Liver (tissue), 9 donors: ENCODE measurements around the gene ZDHHC21. TPM values are rescaled to one million over a fixed set of nuclear protein-coding genes. Genes with fewer than 3 reads are reported as not detected.
A peak's percentile ranks its signal among the peaks of the same experiment; 100 is the strongest.

Experiments
- DNase-seq: peaks from one replicate; pipeline ENCODE4 v3.0.0-alpha.2; 2017; ENCODE audit warnings: low spot score
- H3K27ac ChIP-seq, 2 donors: one replicate each; pipeline ENCODE4 v1.7.0; 2013; ENCODE audit warnings: inconsistent platforms in 2 of 2, low read length in 2 of 2, control low read depth in 1 of 2, low read depth in 1 of 2, mild to moderate bottlenecking in 1 of 2
- H3K27me3 ChIP-seq, 4 donors: one replicate each; pipeline versions ENCODE4 v1.6.1 to v1.7.0; 2013; ENCODE audit warnings: low read length in 3 of 4, inconsistent platforms in 1 of 4, mild to moderate bottlenecking in 1 of 4, moderate library complexity in 1 of 4; ENCODE audit not compliant: control insufficient read depth in 4 of 4, insufficient read depth in 4 of 4
- H3K36me3 ChIP-seq, 4 donors: one replicate each; pipeline versions ENCODE4 v1.6.1 to v1.7.0; 2013; ENCODE audit warnings: low read length in 3 of 4, mild to moderate bottlenecking in 3 of 4, low read depth in 1 of 4, moderate library complexity in 1 of 4; ENCODE audit not compliant: control insufficient read depth in 4 of 4, insufficient read depth in 3 of 4
- H3K4me1 ChIP-seq, 4 donors: one replicate each; pipeline versions ENCODE4 v1.6.1 to v1.7.0; 2013; ENCODE audit warnings: low read length in 3 of 4, mild to moderate bottlenecking in 3 of 4, moderate library complexity in 1 of 4; ENCODE audit not compliant: control insufficient read depth in 4 of 4, insufficient read depth in 4 of 4
- H3K4me3 ChIP-seq, 3 donors: one replicate each; pipeline versions ENCODE4 v1.6.1 to v1.7.0; 2013; ENCODE audit warnings: low read length in 3 of 3, control low read depth in 1 of 3, low read depth in 1 of 3, mild to moderate bottlenecking in 1 of 3
- H3K9ac ChIP-seq, 2 donors: one replicate each; pipeline ENCODE4 v1.7.0; 2013; ENCODE audit warnings: low read length in 2 of 2, mild to moderate bottlenecking in 2 of 2, moderate library complexity in 2 of 2, control low read depth in 1 of 2, low read depth in 1 of 2
- H3K9me3 ChIP-seq, 4 donors: one replicate each; pipeline versions ENCODE4 v1.6.1 to v1.7.0; 2013; ENCODE audit warnings: low read length in 3 of 4; ENCODE audit not compliant: control insufficient read depth in 4 of 4
- ATF3 ChIP-seq: IDR thresholded peaks from 2 replicates; pipeline ENCODE4 v1.6.1; 2016; ENCODE audit warnings: antibody characterized with exemption
- EGR1 ChIP-seq, 2 donors: IDR thresholded peaks; 2 replicates each; pipeline ENCODE4 v1.6.1; 2016 to 2018; ENCODE audit warnings: antibody characterized with exemption in 2 of 2, low read depth in 2 of 2
- FOXA1 ChIP-seq: IDR thresholded peaks from 2 replicates; pipeline ENCODE4 v1.6.1; 2016; ENCODE audit warnings: antibody characterized with exemption
- FOXA2 ChIP-seq: IDR thresholded peaks from 2 replicates; pipeline ENCODE4 v1.6.1; 2016; ENCODE audit warnings: antibody characterized with exemption
- GABPA ChIP-seq, 2 donors: IDR thresholded peaks in 1 of 2; conservative IDR thresholded peaks in 1 of 2; 2 replicates each; pipeline ENCODE4 v1.6.1; 2016; ENCODE audit warnings: antibody characterized with exemption in 2 of 2, mild to moderate bottlenecking in 1 of 2, moderate library complexity in 1 of 2
- HNF4A ChIP-seq, 2 donors: conservative IDR thresholded peaks; 2 replicates each; pipeline ENCODE4 v1.6.1; 2016; ENCODE audit warnings: antibody characterized with exemption in 2 of 2, mild to moderate bottlenecking in 2 of 2
- HNF4G ChIP-seq: IDR thresholded peaks from 2 replicates; pipeline ENCODE4 v1.6.1; 2016; ENCODE audit warnings: antibody characterized with exemption
- JUND ChIP-seq, 2 donors: IDR thresholded peaks; 2 replicates each; pipeline ENCODE4 v1.6.1; 2016; ENCODE audit warnings: antibody characterized with exemption in 2 of 2
- NR2F2 ChIP-seq: IDR thresholded peaks from 2 replicates; pipeline ENCODE4 v1.6.1; 2016; ENCODE audit warnings: antibody characterized with exemption
- RAD21 ChIP-seq, 2 donors: IDR thresholded peaks; 2 replicates each; pipeline ENCODE4 v1.6.1; 2016; ENCODE audit warnings: antibody characterized with exemption in 2 of 2, mild to moderate bottlenecking in 2 of 2
- REST ChIP-seq: IDR thresholded peaks from 2 replicates; pipeline ENCODE4 v1.6.1; 2016; ENCODE audit warnings: antibody characterized with exemption, mild to moderate bottlenecking
- RXRA ChIP-seq, 2 donors: IDR thresholded peaks; 2 replicates each; pipeline ENCODE4 v1.6.1; 2017 to 2018; ENCODE audit warnings: antibody characterized with exemption in 2 of 2, mild to moderate bottlenecking in 1 of 2
- SP1 ChIP-seq: IDR thresholded peaks from 2 replicates; pipeline ENCODE4 v1.6.1; 2018; ENCODE audit warnings: antibody characterized with exemption, mild to moderate bottlenecking
- TAF1 ChIP-seq: conservative IDR thresholded peaks from 2 replicates; pipeline ENCODE4 v1.6.1; 2016; ENCODE audit warnings: antibody characterized with exemption, mild to moderate bottlenecking
- YY1 ChIP-seq: IDR thresholded peaks from 2 replicates; pipeline ENCODE4 v1.6.1; 2016; ENCODE audit warnings: antibody characterized with exemption, mild to moderate bottlenecking
- WGBS: extraction: QIAGEN DNeasy Blood & Tissue Kit; methylation state at CpG from one replicate; pipeline ENCODE4 v1.1.7; 2013; 5-methylcytosine and 5-hydroxymethylcytosine counted together
- polyA plus RNA-seq, 2 donors: library from polyadenylated mRNA; stranded (reverse) in 1 of 2; unstranded in 1 of 2; fragments of 200-250 nt in 1 of 2; fragments of >200 nt in 1 of 2; fragmentation: Nextera tagmentation in 1 of 2; extraction: Ambion mirVana in 1 of 2; gene quantifications; one replicate each; pipeline versions ENCODE4 v1.2.1 to v1.2.3, GENCODE V29; 2013 to 2015
- total RNA-seq, 2 donors: library from RNA; depleted of rRNA; stranded (reverse); fragments of >200 nt; gene quantifications; one replicate each; pipeline ENCODE4 v1.2.3, GENCODE V29; 2014
- TF ChIP-seq, protein P1 (sequence below): fragments of 150-350 bp; IDR thresholded peaks from 2 replicates; pipeline ENCODE4 v1.5.1; 2017; ENCODE audit warnings: improper control_type of control experiment, low read depth, low read length; ENCODE audit not compliant: missing input control
- TF ChIP-seq, protein P2 (sequence below): IDR thresholded peaks from 2 replicates; pipeline ENCODE4 v1.6.1; 2016; ENCODE audit warnings: antibody characterized with exemption
- donor health status: healthy.
- donor health status: healthy.
- donor health status: healthy.
- donor health status: healthy.
- donor health status: healthy.

The ZDHHC21 gene
- total and polyA plus RNA-seq, 4 donors = 1.3 to 6.0 (median 2.7) TPM

GRCh38 chr9:14661421-14662059, 31.7 kb downstream of the ZDHHC21 start:
- TF ChIP-seq FOXA2 (no peak), YY1 (no peak), RAD21 (IDR thresholded peaks at IDR 0.05) (peak; percentile 60 to 62), TAF1 (no peak)
- TF ChIP-seq, protein P1, sequence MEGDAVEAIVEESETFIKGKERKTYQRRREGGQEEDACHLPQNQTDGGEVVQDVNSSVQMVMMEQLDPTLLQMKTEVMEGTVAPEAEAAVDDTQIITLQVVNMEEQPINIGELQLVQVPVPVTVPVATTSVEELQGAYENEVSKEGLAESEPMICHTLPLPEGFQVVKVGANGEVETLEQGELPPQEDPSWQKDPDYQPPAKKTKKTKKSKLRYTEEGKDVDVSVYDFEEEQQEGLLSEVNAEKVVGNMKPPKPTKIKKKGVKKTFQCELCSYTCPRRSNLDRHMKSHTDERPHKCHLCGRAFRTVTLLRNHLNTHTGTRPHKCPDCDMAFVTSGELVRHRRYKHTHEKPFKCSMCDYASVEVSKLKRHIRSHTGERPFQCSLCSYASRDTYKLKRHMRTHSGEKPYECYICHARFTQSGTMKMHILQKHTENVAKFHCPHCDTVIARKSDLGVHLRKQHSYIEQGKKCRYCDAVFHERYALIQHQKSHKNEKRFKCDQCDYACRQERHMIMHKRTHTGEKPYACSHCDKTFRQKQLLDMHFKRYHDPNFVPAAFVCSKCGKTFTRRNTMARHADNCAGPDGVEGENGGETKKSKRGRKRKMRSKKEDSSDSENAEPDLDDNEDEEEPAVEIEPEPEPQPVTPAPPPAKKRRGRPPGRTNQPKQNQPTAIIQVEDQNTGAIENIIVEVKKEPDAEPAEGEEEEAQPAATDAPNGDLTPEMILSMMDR = peak; percentile 30
- Histone ChIP-seq H3K9ac (no peak overlapping the region), H3K36me3 (peaks cover 0 to 2% (median 0%) of the 10 kb centered on the region in 4 donors), H3K27me3 (no peaks in the 10 kb centered on the region), H3K9me3 (no peaks in the 10 kb centered on the region), H3K27ac (no peak overlapping the region), H3K4me1 (no peaks in the 10 kb centered on the region), H3K4me3 (no peak overlapping the region)
- 73% methylated on average over 3 of the region's 3 CpGs for WGBS
- no peak for DNase-seq

- no peak overlapping the region for H3K27ac ChIP-seq
- H3K4me3 ChIP-seq = no peak overlapping the region
- H3K27me3 ChIP-seq = no peaks in the 10 kb centered on the region
- peaks cover 0 to 2% (median 0%) of the 10 kb centered on the region in 4 donors for H3K36me3 ChIP-seq
- no peak overlapping the region for H3K9ac ChIP-seq
- no peaks in the 10 kb centered on the region for H3K4me1 ChIP-seq
- WGBS = 94% methylated on average over 5 of the region's 5 CpGs
- DNase-seq = no peak
- TF ChIP-seq GABPA (IDR thresholded peaks at IDR 0.05 in 1 of 2, conservative IDR thresholded peaks at IDR 0.05 in 1 of 2) (no peak), TAF1 (no peak), HNF4A (conservative IDR thresholded peaks at IDR 0.05) (no peak), FOXA2 (no peak), FOXA1 (no peak), NR2F2 (no peak), JUND (IDR thresholded peaks at IDR 0.05) (no peak), EGR1 (IDR thresholded peaks at IDR 0.05; ENCODE audit: low read depth in 2 of 2) (no peak), YY1 (no peak), RAD21 (IDR thresholded peaks at IDR 0.05) (no peak), SP1 (no peak), RXRA (IDR thresholded peaks at IDR 0.05) (no peak), REST (no peak), HNF4G (no peak), ATF3 (no peak)
- TF ChIP-seq, protein P1 = no peak
- TF ChIP-seq, protein P2, sequence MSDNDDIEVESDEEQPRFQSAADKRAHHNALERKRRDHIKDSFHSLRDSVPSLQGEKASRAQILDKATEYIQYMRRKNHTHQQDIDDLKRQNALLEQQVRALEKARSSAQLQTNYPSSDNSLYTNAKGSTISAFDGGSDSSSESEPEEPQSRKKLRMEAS = no peak
- no peaks in the 10 kb centered on the region for H3K9me3 ChIP-seq
Measured at GRCh38 chr9:14660721-14661120, 32.5 kb downstream of the ZDHHC21 start.
